Camera-type eye (tissue), 1 donor: ENCODE results near the gene BMPR1B. TPM values are rescaled to one million over a fixed set of nuclear protein-coding genes. Genes with fewer than 3 reads are reported as not detected.

Source experiments
- total RNA-seq: library from RNA; depleted of rRNA; stranded (reverse); fragments of >200 nt; gene quantifications from one replicate; pipeline ENCODE4 v1.2.3, GENCODE V29; 2014

Gene BMPR1B
- total RNA-seq = 13.0 TPM

DNA sequence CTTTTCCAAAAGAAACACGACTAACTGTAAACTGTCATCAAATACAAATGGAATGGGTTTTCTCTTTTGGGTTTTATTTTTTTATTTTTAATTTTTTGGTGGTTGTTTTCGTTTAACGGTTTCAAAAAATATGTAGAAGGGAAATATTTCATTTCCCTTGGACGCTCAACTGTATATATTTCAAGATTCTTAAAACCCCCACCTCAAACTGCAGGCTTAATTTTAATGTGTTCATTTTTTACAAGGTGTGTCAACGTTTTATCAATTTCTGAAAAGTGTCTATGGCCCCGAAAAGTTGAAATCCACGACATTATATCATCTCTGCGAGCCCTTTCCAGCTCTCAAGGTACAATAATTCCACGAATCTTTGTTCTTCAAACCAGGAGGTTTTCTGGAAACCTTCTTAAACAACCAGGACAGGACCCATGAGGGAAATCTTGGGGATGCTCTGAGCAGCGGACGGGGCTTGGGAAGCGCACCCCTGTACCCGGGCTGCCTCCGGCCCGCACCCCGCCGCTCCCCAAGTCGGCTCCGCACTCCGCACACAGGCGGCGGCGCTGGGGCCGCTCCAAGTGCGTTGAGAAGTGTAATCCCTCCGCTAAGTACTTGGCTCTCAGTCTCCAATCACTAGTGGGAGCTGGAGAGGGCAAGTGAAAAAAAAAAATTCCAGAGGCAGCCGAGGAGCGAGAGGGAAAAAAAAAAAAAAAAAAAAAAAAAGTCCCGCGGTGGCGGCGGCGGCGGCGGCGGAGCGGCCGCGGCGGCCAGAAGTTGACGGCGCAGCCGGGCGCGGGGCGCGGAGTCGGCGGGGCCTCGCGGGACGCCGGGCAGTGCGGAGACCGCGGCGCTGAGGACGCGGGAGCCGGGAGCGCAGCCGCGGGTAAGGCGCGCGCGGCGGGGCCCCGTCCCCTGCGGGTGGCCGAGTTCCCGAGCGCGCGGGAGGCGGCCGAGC lies at the start of gene BMPR1B:
Gene BMPR1B (plus strand): TSS at position 764 of the 949 bp plus-strand sequence. CDS start 346,470 bp downstream, outside the sequence.

